GDM1 (cell line): ENCODE measurements around the gene AP2A2.
A peak's percentile ranks its signal among the peaks of the same experiment; 100 is the strongest.

Experiments used
- DNase-seq: peaks from one replicate; lab custom pipeline; 2025; lab: John Stamatoyannopoulos, UW

The AP2A2 gene

DNA sequence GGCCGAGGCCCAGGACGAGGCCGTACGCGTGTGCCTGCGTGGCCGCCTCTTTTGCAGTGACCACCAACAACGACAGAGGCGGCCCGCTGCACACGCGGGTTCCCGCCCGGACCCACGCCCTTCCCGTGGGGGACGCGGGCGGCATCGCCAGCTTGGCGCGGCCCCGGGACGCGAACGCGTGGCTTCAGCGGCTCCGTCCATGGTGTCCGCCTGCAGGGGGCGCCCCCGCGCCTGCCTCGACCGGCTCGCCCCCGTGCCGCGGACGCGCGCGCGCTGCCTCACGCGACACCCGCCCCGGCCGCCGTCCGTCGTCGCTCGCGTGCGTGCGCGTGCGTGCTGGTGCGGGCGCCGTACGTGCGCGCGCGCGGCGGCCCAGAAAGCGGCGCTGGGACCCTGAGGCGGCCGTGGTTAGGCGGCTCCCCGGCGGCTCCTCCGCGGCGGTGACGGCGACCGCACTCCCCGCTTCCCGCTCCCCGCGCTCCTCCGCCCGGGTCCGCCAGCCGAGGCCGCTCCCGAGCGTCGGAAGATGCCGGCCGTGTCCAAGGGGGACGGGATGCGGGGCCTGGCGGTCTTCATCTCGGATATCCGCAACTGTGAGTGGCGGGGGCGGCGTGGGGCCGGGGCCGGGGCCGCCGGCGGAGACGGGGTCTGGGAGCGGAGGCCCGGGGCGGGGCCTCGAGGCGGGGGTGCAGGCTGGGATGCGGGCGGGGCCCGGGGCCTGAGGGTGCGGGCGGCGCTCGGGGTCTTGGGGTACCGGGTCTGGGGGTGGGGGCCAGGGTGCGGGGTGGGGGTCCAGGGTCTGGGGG, at the start of gene AP2A2:
TSS of gene AP2A2 (plus strand) at position 375 of the 806 bp plus-strand sequence. CDS start at position 527, 152 bp downstream.
- DNase-seq = peak; percentile 92

DNA sequence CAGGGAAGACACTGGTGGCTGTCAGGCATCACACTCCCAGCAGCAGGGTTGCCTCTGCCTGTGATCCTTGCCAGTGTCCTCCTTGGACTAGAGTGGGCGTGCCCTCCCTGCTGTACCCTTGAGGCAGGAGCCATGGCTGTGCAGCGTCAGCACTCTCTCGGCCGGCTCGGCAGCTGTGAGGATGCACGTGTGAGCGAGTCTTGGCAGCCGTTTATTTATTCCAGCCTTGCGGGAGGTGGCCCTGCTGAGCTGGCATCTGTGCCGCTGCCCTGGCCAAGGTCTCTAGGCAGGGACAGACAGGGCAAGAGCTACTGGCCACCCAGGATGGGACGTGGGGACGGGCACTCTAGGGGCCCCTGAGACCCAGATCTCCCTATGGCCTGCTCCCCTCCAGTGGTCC, 49.1 kb upstream of the AP2A2 start:
- no peak for DNase-seq

DNA sequence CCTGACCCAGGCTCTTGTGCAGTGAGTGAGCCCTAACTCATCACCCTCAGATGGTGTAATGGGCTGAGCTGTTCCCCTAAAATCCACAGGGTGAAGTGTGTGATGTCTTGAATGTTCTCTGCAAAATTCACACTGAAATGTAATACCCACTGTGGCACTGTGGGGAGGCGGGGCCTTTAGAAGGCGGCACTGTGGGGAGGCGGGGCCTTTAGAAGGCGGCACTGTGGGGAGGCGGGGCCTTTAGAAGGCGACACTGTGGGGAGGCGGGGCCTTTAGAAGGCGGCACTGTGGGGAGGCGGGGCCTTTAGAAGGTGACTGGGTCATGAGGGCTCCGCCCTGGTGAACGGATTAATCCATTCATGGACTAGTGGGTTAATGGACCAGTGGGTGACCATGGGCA, 48.1 kb upstream of the AP2A2 start:
- DNase-seq = no peak

DNA sequence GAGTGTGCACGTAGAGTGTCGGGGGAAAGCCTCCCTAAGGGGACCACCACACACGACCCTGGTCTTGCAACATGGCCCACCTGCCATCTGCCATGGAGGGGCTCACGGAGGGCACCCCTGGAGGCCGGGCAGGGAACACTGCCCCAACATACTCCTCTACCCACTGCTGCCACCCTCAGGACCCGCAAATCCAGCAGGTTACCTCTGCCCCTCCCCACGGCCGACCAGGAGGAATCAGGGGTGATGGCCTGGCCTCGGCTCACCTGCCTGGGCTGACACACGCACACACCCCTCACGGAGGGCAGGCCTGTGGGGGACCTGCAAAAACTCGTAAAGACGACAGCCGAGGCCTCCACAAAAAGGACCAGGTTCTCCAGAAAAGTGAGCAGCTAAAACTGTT, 45.2 kb upstream of the AP2A2 start:
- DNase-seq = no peak

DNA sequence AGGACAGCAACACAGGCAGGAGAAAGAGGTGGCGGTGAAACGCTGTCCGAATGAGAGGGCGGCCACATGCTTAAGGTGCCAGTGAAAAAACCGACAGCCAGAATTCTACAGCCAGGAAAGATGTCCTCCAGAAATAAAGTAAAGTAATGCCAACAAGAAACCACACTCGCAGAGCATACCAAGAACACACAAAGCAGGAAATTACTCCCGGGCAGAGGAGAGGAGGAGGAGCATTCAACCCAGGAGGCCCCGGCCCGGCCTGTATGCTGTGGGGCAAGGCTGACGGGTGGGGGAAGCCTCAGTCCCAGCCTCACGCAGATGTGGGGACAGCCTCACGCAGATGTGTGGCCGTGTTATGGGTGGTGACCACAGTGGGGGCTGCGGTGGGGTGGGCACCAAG, 43.1 kb upstream of the AP2A2 start:
- no peak for DNase-seq

DNA sequence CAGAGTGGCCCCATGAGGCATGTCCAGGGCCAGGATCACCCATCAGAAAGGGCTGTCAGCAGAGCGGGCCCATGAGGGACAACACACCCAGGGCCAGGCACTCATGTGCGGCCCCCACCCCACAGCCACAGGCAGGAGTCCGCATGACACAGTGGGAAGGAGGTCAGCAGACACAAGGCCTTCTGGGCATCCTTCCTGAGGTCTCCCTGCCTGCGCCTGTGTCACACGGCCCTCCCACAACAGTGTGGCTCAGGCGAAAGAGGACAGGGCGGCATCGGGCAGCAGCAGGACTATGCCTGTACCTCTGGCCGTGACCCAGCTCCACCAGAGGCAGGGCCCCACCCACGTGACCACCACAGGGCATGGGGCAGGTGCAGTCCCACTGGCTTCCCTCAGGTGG, 42.1 kb upstream of the AP2A2 start:
- DNase-seq = no peak

DNA sequence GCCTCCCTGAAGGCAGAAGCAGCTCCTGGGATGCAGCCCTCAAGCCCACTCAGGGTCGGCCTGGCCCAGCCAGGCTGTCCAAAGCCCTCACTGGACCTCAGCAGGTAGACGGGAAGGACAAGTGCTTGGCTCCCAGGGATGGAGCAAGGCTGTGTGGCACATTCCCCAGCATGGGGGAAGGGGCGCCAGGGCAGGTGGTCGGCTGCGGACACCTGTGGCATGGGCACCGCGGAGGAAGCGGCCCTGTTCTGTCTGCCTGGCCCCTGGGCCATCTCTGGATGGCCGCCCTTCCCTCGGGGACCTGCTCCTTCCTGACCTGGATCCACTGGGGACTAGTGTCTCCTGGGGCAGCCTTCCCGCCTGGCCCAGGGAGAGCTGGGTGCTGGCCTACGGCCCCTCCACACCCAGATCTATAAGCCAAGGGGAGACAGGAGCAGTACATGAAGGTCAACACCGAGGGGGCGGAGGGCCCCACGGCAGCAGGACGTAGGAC, 41.0 kb upstream of the AP2A2 start:
- no peak for DNase-seq

DNA sequence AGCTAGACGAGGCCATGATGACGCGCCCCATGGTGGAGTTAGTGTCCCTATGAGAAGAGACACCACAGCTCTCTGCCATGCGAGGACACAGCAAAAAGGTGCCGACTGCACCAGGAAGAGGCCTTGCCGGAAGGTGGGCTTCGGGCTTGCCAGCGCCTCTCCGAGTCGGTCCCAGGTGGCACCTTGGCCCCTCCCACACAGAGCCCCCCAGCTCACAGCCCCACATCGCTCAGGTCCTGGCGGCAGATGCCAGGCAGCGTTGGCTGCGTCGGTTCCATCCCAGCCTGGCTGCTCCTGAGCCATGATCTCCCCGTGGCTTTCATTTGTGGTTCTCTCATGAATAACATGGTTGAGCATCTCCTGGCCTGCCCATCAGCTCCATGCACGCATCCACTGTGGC, 39.1 kb upstream of the AP2A2 start:
- no peak for DNase-seq

DNA sequence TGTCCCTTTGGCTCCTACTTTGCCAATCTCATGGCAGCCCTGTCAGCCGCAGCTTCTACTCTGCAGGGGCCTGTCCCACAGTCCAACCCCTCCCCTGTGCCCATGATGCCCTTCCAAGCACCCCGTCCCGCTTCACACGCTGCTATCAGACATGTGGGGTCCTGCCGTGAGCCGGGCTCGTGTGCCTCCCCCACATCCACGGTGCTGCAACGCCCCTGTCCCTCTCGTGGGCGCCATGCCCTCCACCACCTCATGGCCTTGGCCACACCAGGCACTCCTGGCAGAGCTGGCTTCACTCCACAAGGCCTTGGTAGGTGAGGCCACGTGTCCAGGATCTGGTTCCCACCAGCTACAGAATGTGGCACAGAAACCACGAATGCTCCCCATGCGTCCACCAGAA, 38.1 kb upstream of the AP2A2 start:
- no peak for DNase-seq

DNA sequence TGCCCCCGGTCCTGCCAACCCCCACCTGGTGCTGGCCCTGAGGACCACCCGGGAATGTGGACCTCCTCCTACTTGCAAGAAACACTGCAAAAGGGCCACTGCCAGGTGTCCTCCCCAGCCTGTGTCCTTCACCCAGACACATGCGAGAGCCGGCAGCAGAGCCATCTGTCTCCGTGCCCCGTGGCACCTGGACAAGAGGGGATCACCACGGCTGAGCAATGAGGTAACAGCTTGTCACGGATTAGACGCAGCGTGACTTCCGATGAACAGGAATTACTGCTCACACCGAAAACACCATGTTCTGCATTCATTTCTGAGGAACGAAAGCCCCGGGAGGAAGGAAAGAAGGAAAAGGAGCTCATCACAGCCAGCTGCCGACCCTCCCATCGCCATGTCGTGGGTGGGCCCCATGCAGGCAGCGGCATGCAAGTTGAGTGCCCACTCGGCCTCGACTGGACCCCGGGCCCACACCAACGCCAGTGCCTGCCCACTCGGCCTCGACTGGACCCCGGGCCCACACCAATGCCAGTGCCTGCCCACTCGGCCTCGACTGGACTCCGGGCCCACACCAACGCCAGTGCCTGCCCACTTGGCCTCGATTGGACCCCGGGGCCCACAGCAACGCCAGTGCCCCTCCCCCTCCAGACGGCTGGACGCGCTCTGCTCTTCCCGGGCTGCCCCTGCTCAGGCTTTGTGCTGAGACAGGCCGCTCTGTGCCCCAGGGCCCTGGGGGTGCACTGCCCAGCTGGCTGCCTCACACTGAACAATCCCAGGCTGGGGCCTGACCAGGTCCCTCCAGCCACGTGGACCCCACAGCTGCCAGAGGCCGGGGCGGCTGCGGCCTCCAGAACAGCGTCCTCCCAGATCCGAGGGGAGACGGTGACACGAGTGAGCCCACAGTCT, 37.1 kb upstream of the AP2A2 start:
- DNase-seq = no peak

DNA sequence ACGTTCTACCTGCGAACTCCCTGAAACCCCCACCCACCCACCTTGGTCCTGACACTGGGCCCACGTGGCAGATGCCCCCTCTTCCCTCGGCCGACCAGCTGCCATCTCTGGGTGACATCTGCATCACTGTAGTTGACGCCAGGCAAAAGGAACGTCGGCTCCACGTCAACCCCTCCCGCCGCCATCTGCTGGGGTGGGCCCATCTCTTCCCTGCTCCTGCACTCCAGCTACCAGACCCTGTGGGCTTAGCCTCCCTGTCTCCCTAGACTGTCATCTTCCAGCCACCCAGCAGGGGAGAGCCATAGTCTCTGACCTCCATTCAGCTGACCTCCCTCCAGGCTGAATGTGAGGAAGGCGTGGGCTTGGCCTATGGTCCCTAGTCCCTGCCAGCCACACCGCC, 36.4 kb upstream of the AP2A2 start:
- no peak for DNase-seq

DNA sequence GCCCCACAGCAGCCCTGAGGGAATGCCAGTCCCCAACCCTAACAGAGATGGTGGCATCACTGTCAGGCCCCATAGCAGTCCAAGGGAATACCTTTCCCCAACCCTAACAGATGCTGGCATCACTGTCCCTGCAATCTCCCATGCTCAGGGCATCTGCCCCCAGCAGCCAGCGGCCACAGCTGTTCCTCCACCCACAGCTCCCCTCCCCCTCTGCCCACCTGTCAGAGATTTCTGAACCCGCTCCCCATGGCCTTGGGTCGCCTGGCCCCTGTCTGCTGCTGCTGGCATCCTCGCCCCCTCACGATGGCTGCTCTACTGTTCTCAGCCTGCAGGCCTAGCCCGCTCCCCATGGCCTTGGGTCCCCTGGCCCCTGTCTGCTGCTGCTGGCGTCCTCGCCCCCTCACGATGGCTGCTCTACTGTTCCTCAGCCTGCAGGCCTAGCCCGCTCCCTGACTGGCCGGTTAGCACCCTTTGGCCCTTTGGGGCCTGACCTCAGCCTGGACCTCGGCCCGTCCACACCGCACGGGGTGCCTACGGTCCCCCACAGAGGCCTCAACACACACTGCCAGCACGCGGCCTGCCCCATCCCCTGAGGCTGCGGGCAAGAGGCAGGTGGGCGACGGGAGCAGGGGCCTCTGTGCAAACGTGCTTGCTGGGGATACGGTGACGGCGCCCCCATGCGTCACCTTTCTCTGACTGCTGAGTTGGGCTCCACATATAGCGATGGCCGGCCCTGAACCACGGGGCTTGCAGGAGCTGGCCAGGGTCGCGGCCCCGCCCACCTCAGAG, 35.8 kb upstream of the AP2A2 start:
- no peak for DNase-seq

DNA sequence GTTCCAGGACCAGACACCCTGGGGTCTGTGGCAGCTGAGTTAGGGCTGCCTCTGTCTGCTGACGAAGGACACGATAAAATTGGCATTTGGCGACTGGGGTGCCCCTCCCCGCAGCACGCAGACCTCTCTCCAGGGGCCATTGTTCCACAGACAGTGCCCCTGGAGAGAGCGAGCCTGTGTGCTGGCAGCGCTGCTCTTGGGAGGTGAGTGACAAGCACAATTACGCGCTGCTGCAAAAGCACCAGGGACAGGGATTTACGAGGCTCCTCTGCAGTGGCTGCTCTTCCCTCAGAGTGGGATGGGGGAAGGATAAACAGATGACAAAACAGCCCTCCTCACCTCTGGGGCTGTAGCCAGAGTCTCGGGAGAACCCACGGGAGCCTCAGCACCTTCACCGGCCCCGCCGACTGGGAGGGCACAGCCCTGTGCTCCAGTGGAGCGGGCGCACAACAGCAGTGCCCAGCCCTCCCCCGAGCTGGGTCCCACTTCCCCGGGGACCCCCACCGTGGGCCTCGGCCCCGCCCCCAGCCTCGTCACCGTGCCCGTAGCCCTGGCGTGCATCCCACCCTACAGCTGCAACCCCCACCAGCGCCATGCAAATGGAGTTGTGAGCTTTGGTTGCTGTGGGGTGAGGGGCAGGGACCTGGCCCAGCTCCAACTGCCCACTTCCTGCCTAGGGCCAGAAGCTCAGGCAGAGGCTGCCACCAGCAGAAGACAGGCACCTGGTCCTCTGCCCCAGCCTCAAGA, 34.7 kb upstream of the AP2A2 start:
- DNase-seq = no peak

DNA sequence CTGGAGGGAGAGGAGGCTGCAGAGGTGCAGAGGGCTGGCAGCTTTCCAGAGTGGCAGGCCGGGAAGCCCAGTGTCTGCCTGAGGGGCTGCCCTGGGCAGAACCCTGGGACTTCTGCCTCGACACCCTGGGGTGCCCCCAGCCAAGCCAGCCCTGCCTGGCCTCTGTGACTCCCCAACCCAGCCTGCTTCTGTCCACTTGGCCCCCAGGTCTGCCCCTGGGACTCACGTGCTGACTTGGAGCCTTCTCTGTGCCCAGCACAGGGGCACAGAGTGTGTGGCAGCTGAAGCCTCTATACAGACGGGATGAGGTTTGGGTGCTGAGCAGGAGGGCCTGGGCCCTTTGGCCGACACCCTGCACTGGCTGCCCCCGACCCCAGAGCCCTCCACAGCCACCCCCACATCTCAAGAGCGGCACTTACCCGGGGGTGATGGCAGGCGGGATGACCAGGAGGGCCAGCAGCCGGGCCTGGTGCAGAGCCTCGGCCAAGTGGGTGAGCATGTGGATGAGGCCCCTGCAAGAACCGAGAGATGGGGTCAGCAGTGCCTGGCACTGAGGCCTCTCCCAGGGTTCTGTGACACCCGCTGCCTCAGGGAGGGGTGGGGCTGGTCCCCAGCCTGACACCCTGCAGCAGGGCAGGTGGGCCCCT, 32.5 kb upstream of the AP2A2 start:
- no peak for DNase-seq

DNA sequence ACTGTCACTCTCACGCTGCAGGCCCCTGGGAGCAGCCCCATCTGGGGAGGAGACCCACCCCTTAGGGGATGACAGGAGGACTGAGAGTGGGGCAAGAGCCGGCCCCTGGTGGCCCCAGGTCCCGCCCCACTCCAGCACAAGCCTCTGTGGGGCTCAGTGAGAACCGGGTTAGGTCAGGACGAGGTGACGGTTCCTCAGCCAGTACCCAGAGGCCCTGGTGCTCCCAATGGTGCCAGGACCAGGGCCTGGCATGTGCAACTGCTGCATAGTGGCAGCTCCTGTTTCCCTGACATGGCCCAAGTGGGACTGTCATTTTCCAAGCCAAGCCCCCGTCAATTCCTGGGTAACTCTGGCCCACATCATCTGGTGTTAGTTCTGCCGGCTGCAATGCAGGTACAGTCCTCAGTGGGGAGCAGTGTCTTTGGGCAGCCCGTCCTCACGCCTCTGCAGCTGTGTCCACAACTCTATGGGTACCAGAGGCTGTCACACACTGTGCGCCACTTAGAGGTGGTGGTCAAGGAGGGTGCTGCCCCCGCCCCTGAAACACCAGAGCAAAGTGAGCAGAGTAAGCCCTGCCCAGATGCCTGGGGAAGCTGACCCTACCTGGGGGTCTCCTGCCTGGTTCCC, 31.0 kb upstream of the AP2A2 start:
- no peak for DNase-seq

DNA sequence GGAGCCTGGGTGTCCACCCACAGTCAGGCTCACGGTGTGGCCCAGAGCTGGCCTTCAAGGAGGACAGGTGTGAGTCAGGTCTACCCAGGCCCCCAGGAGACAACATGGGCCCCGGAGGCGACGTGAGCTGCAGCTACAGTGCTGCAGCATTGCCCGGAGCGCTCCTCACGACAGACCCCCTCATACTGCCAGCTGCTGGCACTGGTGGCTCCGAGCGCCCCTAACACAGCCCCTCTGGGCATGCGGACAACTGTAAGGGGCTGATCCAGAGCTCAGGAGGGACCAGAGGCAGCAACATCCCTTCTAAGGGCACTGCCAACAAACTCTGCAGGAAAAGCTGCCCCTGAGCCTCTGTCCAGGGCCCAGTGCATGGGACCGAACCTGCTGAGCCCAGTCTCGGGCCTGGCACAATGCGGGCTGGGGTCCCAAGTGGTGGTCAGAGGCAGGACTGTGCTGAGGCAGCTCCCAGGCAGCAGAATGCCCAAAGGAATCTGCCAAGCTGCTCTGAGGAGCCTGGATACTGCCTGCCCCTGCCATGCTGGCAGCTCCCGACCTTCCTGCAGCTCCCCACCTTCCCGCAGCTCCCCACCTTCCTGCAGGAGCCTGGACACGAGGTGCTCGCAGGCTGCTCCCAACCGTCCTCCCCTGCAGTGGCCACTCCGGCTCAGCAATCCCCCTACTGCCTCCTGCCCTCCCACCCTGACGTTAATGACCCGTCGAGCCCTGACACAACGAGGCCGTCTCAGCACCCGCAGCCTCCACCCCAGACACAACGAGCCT, 30.1 kb upstream of the AP2A2 start:
- no peak for DNase-seq

DNA sequence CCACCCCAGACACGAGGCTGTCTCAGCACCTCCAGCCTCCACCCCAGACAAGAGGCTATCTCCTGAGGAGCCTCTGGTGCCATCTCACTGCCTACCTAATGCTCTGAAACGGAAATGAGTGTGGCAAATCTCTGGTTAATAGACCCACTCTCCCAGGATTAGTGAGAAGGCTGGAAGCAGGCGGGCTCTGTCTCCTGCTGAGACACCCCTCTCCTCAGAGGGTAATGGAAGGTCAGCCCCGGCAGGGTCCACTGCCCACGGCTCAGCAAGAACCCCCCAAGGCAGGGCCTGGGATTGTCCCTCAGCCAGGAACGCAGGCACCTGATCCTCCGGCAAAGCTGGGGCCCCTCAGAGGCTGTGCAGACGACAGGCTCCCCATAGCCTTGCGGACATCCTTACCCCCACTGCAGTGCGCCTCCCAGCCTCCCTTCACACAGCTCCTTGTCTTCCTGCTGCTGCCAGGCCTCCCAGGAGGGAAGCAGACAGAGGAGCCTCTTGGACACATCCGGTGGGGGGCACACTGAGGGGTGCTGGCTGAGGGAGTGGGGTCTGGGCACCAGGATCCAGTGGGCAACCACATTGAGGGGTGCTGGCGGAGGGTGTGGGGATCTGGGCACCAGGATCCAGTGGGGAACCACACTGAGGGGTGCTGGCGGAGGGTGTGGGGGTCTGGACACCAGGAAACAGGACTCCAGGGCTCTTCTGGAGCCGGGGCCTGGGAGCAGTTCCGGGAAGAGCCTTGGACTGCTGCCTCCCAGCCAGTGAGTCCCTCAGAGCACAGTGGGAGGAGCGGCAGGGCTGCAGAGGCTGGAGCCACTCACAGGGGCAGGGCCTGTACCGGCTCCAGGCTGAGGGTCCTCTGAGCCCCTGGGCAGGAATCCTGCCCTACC, 28.2 kb upstream of the AP2A2 start:
- no peak for DNase-seq

DNA sequence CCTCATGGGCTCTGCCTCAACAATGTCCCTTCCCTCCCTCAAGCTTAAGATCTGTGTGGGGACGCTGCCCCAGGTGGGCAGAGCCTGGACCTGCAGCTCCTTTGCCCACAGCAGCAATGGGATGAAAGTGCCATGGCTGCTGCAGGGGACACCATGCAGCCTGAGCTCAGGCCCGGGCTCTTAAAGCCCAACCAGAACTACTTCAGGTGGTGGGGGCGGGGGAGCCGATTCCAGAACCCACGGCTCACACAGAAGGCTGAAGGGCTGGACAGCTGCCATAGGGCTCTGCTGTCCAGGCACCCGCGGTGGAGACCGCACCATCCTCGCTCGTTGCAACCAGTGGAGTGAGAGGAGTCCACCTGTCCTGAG, 27.5 kb upstream of the AP2A2 start:
- no peak for DNase-seq
